MM.1S (cell line): ENCODE measurements around the gene ZCWPW1.

Experiments used
- CTCF ChIP-seq: fragments of 300-600 bp; sonication (generic); IDR thresholded peaks from 2 replicates; pipeline ENCODE4 v1.5.1; 2016; ENCODE audit warnings: antibody characterized with exemption, low read length, mixed read lengths
- EZH2 ChIP-seq: fragments of 300-600 bp; sonication (generic); optimal IDR thresholded peaks from 2 replicates; pipeline ENCODE3; 2017; ENCODE audit warnings: low read depth, mild to moderate bottlenecking, antibody characterized with exemption, low read length, mixed read lengths
- EZH2phosphoT487 ChIP-seq: fragments of 300-600 bp; sonication (generic); IDR thresholded peaks from 2 replicates; pipeline ENCODE4 v1.6.1; 2018; ENCODE audit warnings: antibody characterized with exemption, low read length

- TF ChIP-seq CTCF (no peak), EZH2phosphoT487 (no peak), EZH2 (no peak)
Observed at GRCh38 chr7:100429637-100430492, 1.4 kb upstream of the ZCWPW1 start, which contains the start of gene MEPCE.
